Liver (tissue), 9 donors: ENCODE results near the gene NEURL3. TPM values are rescaled to one million over a fixed set of nuclear protein-coding genes. Genes with fewer than 3 reads are reported as not detected.

Source experiments
- DNase-seq: peaks from one replicate; pipeline ENCODE4 v3.0.0-alpha.2; 2017; ENCODE audit warnings: low spot score
- H3K27ac ChIP-seq, 2 donors: one replicate each; pipeline ENCODE4 v1.7.0; 2013; ENCODE audit warnings: inconsistent platforms in 2 of 2, low read length in 2 of 2, control low read depth in 1 of 2, low read depth in 1 of 2, mild to moderate bottlenecking in 1 of 2
- H3K27me3 ChIP-seq, 4 donors: one replicate each; pipeline versions ENCODE4 v1.6.1 to v1.7.0; 2013; ENCODE audit warnings: low read length in 3 of 4, inconsistent platforms in 1 of 4, mild to moderate bottlenecking in 1 of 4, moderate library complexity in 1 of 4; ENCODE audit not compliant: control insufficient read depth in 4 of 4, insufficient read depth in 4 of 4
- H3K36me3 ChIP-seq, 4 donors: one replicate each; pipeline versions ENCODE4 v1.6.1 to v1.7.0; 2013; ENCODE audit warnings: low read length in 3 of 4, mild to moderate bottlenecking in 3 of 4, low read depth in 1 of 4, moderate library complexity in 1 of 4; ENCODE audit not compliant: control insufficient read depth in 4 of 4, insufficient read depth in 3 of 4
- H3K4me1 ChIP-seq, 4 donors: one replicate each; pipeline versions ENCODE4 v1.6.1 to v1.7.0; 2013; ENCODE audit warnings: low read length in 3 of 4, mild to moderate bottlenecking in 3 of 4, moderate library complexity in 1 of 4; ENCODE audit not compliant: control insufficient read depth in 4 of 4, insufficient read depth in 4 of 4
- H3K4me3 ChIP-seq, 3 donors: one replicate each; pipeline versions ENCODE4 v1.6.1 to v1.7.0; 2013; ENCODE audit warnings: low read length in 3 of 3, control low read depth in 1 of 3, low read depth in 1 of 3, mild to moderate bottlenecking in 1 of 3
- H3K9ac ChIP-seq, 2 donors: one replicate each; pipeline ENCODE4 v1.7.0; 2013; ENCODE audit warnings: low read length in 2 of 2, mild to moderate bottlenecking in 2 of 2, moderate library complexity in 2 of 2, control low read depth in 1 of 2, low read depth in 1 of 2
- H3K9me3 ChIP-seq, 4 donors: one replicate each; pipeline versions ENCODE4 v1.6.1 to v1.7.0; 2013; ENCODE audit warnings: low read length in 3 of 4; ENCODE audit not compliant: control insufficient read depth in 4 of 4
- CTCF ChIP-seq: fragments of 150-350 bp; IDR thresholded peaks from 2 replicates; pipeline ENCODE4 v1.5.1; 2017; ENCODE audit warnings: improper control_type of control experiment, low read depth, low read length; ENCODE audit not compliant: missing input control
- HNF4A ChIP-seq, 2 donors: conservative IDR thresholded peaks; 2 replicates each; pipeline ENCODE4 v1.6.1; 2016; ENCODE audit warnings: antibody characterized with exemption in 2 of 2, mild to moderate bottlenecking in 2 of 2
- HNF4G ChIP-seq: IDR thresholded peaks from 2 replicates; pipeline ENCODE4 v1.6.1; 2016; ENCODE audit warnings: antibody characterized with exemption
- JUND ChIP-seq, 2 donors: IDR thresholded peaks; 2 replicates each; pipeline ENCODE4 v1.6.1; 2016; ENCODE audit warnings: antibody characterized with exemption in 2 of 2
- MAX ChIP-seq: IDR thresholded peaks from 2 replicates; pipeline ENCODE4 v1.6.1; 2016; ENCODE audit warnings: antibody characterized with exemption
- RAD21 ChIP-seq, 2 donors: IDR thresholded peaks; 2 replicates each; pipeline ENCODE4 v1.6.1; 2016; ENCODE audit warnings: antibody characterized with exemption in 2 of 2, mild to moderate bottlenecking in 2 of 2
- SP1 ChIP-seq: IDR thresholded peaks from 2 replicates; pipeline ENCODE4 v1.6.1; 2018; ENCODE audit warnings: antibody characterized with exemption, mild to moderate bottlenecking
- YY1 ChIP-seq: IDR thresholded peaks from 2 replicates; pipeline ENCODE4 v1.6.1; 2016; ENCODE audit warnings: antibody characterized with exemption, mild to moderate bottlenecking
- WGBS: extraction: QIAGEN DNeasy Blood & Tissue Kit; methylation state at CpG from one replicate; pipeline ENCODE4 v1.1.7; 2013; 5-methylcytosine and 5-hydroxymethylcytosine counted together
- polyA plus RNA-seq, 2 donors: library from polyadenylated mRNA; stranded (reverse) in 1 of 2; unstranded in 1 of 2; fragments of 200-250 nt in 1 of 2; fragments of >200 nt in 1 of 2; fragmentation: Nextera tagmentation in 1 of 2; extraction: Ambion mirVana in 1 of 2; gene quantifications; one replicate each; pipeline versions ENCODE4 v1.2.1 to v1.2.3, GENCODE V29; 2013 to 2015
- total RNA-seq, 2 donors: library from RNA; depleted of rRNA; stranded (reverse); fragments of >200 nt; gene quantifications; one replicate each; pipeline ENCODE4 v1.2.3, GENCODE V29; 2014
- donor health status: healthy.
- donor health status: healthy.
- donor health status: healthy.
- donor health status: healthy.
- donor health status: healthy.

NEURL3 gene
- total and polyA plus RNA-seq, 4 donors, result 0.61 to 3.4 (median 1.4) TPM

- WGBS, result 26% methylated on average over 32 of the region's 32 CpGs
- Histone ChIP-seq H3K36me3 (no peaks in the 10 kb centered on the region), H3K27ac (no peak overlapping the region), H3K4me3 (no peak overlapping the region), H3K9ac (no peak overlapping the region), H3K9me3 (no peaks in the 10 kb centered on the region), H3K4me1 (peaks cover 1 to 40% (median 27%) of the 10 kb centered on the region in 4 donors), H3K27me3 (no peaks in the 10 kb centered on the region)
- peak; percentile 87 for DNase-seq
- TF ChIP-seq RAD21 (IDR thresholded peaks at IDR 0.05), result peak; percentile 98 to 100
- TF ChIP-seq SP1, result no peak
- TF ChIP-seq CTCF, result peak; percentile 99
- no peak for TF ChIP-seq HNF4A (conservative IDR thresholded peaks at IDR 0.05)
These were observed 4.1 kb upstream of the NEURL3 start for GRCh38 chr2:96509114-96509846.

- Histone ChIP-seq H3K9ac (no peak overlapping the region), H3K36me3 (no peaks in the 10 kb centered on the region), H3K27me3 (no peaks in the 10 kb centered on the region), H3K4me3 (no peak overlapping the region), H3K4me1 (peaks cover 1 to 40% (median 29%) of the 10 kb centered on the region in 4 donors), H3K27ac (no peak overlapping the region), H3K9me3 (no peaks in the 10 kb centered on the region)
- 71% methylated on average over 26 of the region's 26 CpGs for WGBS
- TF ChIP-seq JUND (IDR thresholded peaks at IDR 0.05), result no peak
- TF ChIP-seq HNF4A (conservative IDR thresholded peaks at IDR 0.05), result no peak
- peak; percentile 33 for DNase-seq
These were observed 3.5 kb upstream of the NEURL3 start for GRCh38 chr2:96508521-96509113.

GRCh38 chr2:96507957-96508520, 2.9 kb upstream of the NEURL3 start:
- WGBS, result 13% methylated on average over 38 of the region's 38 CpGs
- H3K27ac ChIP-seq, result peak overlapping the region in 1 of 2 donors; percentile 33

More at GRCh38 chr2:96507957-96508520, 2.9 kb upstream of the NEURL3 start:
- peak overlapping the region in 2 of 3 donors; percentile 30 to 50 for H3K4me3 ChIP-seq
- no peak overlapping the region for H3K9ac ChIP-seq
- H3K36me3 ChIP-seq, result no peaks in the 10 kb centered on the region
- DNase-seq, result peak; percentile 86
- no peaks in the 10 kb centered on the region for H3K9me3 ChIP-seq
- no peak for TF ChIP-seq YY1
- no peak for TF ChIP-seq MAX
- peak; percentile 86 to 90 for TF ChIP-seq RAD21 (IDR thresholded peaks at IDR 0.05)
- no peak for TF ChIP-seq HNF4G
- peak; percentile 22 to 37 for TF ChIP-seq HNF4A (conservative IDR thresholded peaks at IDR 0.05)
- TF ChIP-seq CTCF, result peak; percentile 85
- peak; percentile 37 for TF ChIP-seq SP1
- H3K27me3 ChIP-seq, result no peaks in the 10 kb centered on the region
- peaks cover 1 to 40% (median 29%) of the 10 kb centered on the region in 4 donors for H3K4me1 ChIP-seq
